OCI-LY1 (cell line): ENCODE data around the gene RBM47.

Experiments
- H2AFZ ChIP-seq: fragments of 200-600 bp; sonication (generic), shearing (Covaris generic); 2 replicates; pipeline ENCODE4 v1.6.0; 2014; ENCODE audit warnings: antibody characterized with exemption, mild to moderate bottlenecking, low read length
- H3F3A ChIP-seq: fragments of 200-600 bp; sonication (generic), shearing (Covaris generic); 2 replicates; pipeline ENCODE4 v1.6.0; 2014; ENCODE audit warnings: mild to moderate bottlenecking, antibody characterized with exemption, low read length, moderate library complexity; ENCODE audit not compliant: insufficient read depth
- H3K27ac ChIP-seq: fragments of 200-600 bp; sonication (generic); 2 replicates; pipeline ENCODE4 v1.5.1; 2014; ENCODE audit warnings: low read length, mixed run types, mild to moderate bottlenecking, low read depth; ENCODE audit not compliant: poor library complexity, severe bottlenecking
- H3K27me3 ChIP-seq: fragments of 200-600 bp; sonication (generic); 2 replicates; pipeline ENCODE4 v1.6.0; 2014; ENCODE audit warnings: antibody characterized with exemption, mild to moderate bottlenecking, low read length, moderate library complexity; ENCODE audit not compliant: insufficient read depth
- H3K36me3 ChIP-seq: fragments of 200-600 bp; sonication (generic); 2 replicates; pipeline ENCODE4 v1.6.1; 2014; ENCODE audit warnings: mild to moderate bottlenecking, antibody characterized with exemption, low read length, moderate library complexity, mixed read lengths; ENCODE audit not compliant: insufficient read depth
- H3K4me1 ChIP-seq: fragments of 200-600 bp; sonication (generic); 2 replicates; pipeline ENCODE4 v1.5.1; 2014; ENCODE audit warnings: mild to moderate bottlenecking, low read length, moderate library complexity; ENCODE audit not compliant: insufficient read depth, severe bottlenecking
- H3K4me2 ChIP-seq: fragments of 200-600 bp; sonication (generic), shearing (Covaris generic); 2 replicates; pipeline ENCODE4 v1.6.1; 2014; ENCODE audit warnings: low read length
- H3K4me3 ChIP-seq: fragments of 200-600 bp; sonication (generic); 2 replicates; pipeline ENCODE4 v1.5.1; 2014; ENCODE audit warnings: low read length, low read depth, mild to moderate bottlenecking, mixed read lengths; ENCODE audit not compliant: poor library complexity, severe bottlenecking
- H3K79me2 ChIP-seq: fragments of 200-600 bp; shearing (Covaris generic); 2 replicates; pipeline ENCODE4 v1.6.1; 2016; ENCODE audit warnings: mixed run types, low read length, mixed read lengths; ENCODE audit not compliant: insufficient read depth
- H3K9ac ChIP-seq: fragments of 200-600 bp; sonication (generic), shearing (Covaris generic); 2 replicates; pipeline ENCODE4 v1.6.1; 2014; ENCODE audit warnings: mild to moderate bottlenecking, low read length, mixed read lengths
- H3K9me2 ChIP-seq: fragments of 200-600 bp; sonication (generic), shearing (Covaris generic); 2 replicates; pipeline ENCODE4 v1.6.1; 2014; ENCODE audit warnings: low read depth, mild to moderate bottlenecking, low read length, mixed read lengths
- H3K9me3 ChIP-seq: fragments of 200-600 bp; shearing (Covaris generic); 2 replicates; pipeline ENCODE4 v1.6.1; 2014; ENCODE audit warnings: low read length, mixed read lengths
- H4K20me1 ChIP-seq: fragments of 200-600 bp; sonication (generic), shearing (Covaris generic); 2 replicates; pipeline ENCODE4 v1.6.0; 2016; ENCODE audit warnings: mild to moderate bottlenecking, low read length; ENCODE audit not compliant: insufficient read depth
- CTCF ChIP-seq: fragments of 200-600 bp; sonication (generic), shearing (Covaris generic); IDR thresholded peaks from 2 replicates; pipeline ENCODE4 v1.5.1; 2017; ENCODE audit warnings: mild to moderate bottlenecking, antibody characterized with exemption, low read length, moderate library complexity, mixed read lengths
- EZH2 ChIP-seq: fragments of 200-600 bp; sonication (generic), shearing (Covaris generic); IDR thresholded peaks from 2 replicates; pipeline ENCODE4 v1.8.0; 2017; ENCODE audit warnings: borderline replicate concordance, mixed run types, mild to moderate bottlenecking, antibody characterized with exemption, low read length, moderate library complexity, mixed read lengths

RBM47 gene

GRCh38 chr4:40419231-40419912, 210.3 kb downstream of the RBM47 start:
- Histone ChIP-seq H3F3A (no peaks in the 10 kb centered on the region), H3K9me3 (no peaks in the 10 kb centered on the region), H2AFZ (no peak overlapping the region), H3K9me2 (no peaks in the 10 kb centered on the region), H3K4me1 (no peaks in the 10 kb centered on the region), H3K4me3 (no peak overlapping the region), H3K79me2 (no peaks in the 10 kb centered on the region), H4K20me1 (no peaks in the 10 kb centered on the region), H3K36me3 (no peaks in the 10 kb centered on the region), H3K27me3 (no peaks in the 10 kb centered on the region; the same call in 1 of the 2 replicates), H3K27ac (no peak overlapping the region), H3K4me2 (no peak overlapping the region), H3K9ac (no peak overlapping the region)
- TF ChIP-seq CTCF (no peak), EZH2 (no peak)

- Histone ChIP-seq H3K9me3 (no peaks in the 10 kb centered on the region), H3K9me2 (no peaks in the 10 kb centered on the region), H3K27ac (no peak overlapping the region), H3K4me1 (no peaks in the 10 kb centered on the region), H3F3A (no peaks in the 10 kb centered on the region), H4K20me1 (no peaks in the 10 kb centered on the region), H3K27me3 (no peaks in the 10 kb centered on the region; the same call in 1 of the 2 replicates), H3K9ac (no peak overlapping the region), H3K36me3 (no peaks in the 10 kb centered on the region), H3K4me3 (no peak overlapping the region), H2AFZ (no peak overlapping the region), H3K4me2 (no peak overlapping the region), H3K79me2 (no peaks in the 10 kb centered on the region)
- TF ChIP-seq EZH2 (no peak), CTCF (no peak)
Observed at GRCh38 chr4:40418430-40419230, 211.0 kb downstream of the RBM47 start.

GRCh38 chr4:40417941-40418340, 211.7 kb downstream of the RBM47 start:
- H3K9me2 ChIP-seq = no peaks in the 10 kb centered on the region
- no peaks in the 10 kb centered on the region for H3K79me2 ChIP-seq
- no peaks in the 10 kb centered on the region for H3K9me3 ChIP-seq
- H3K9ac ChIP-seq = no peak overlapping the region
- H3K4me2 ChIP-seq = no peak overlapping the region
- H3F3A ChIP-seq = no peaks in the 10 kb centered on the region
- H2AFZ ChIP-seq = no peak overlapping the region
- no peaks in the 10 kb centered on the region; the same call in 1 of the 2 replicates for H3K27me3 ChIP-seq
- TF ChIP-seq CTCF = no peak
- no peak for TF ChIP-seq EZH2
- H3K36me3 ChIP-seq = no peaks in the 10 kb centered on the region
- no peak overlapping the region for H3K27ac ChIP-seq
- no peak overlapping the region for H3K4me3 ChIP-seq
- no peaks in the 10 kb centered on the region for H3K4me1 ChIP-seq
- no peaks in the 10 kb centered on the region for H4K20me1 ChIP-seq
